ENCODE results near the gene ABCA7.

Gene ABCA7

GRCh38 chr19:1072371-1073015 is 32.6 kb downstream of the ABCA7 start:
- DNase-seq (ENCODE audit: low read depth in 2 of 2), result no peak

GRCh38 chr19:1073063-1073955 is 33.4 kb downstream of the ABCA7 start:
- DNase-seq (ENCODE audit: low read depth in 2 of 2), result no peak

- DNase-seq (ENCODE audit: low read depth in 2 of 2), result no peak
These were observed 34.1 kb downstream of the ABCA7 start for GRCh38 chr19:1073956-1074517.

- DNase-seq (ENCODE audit: low read depth in 2 of 2), result peak; percentile 91 to 97
These were observed 34.8 kb downstream of the ABCA7 start for GRCh38 chr19:1074544-1075283.

GRCh38 chr19:1076046-1076386 is 36.1 kb downstream of the ABCA7 start:
- DNase-seq (ENCODE audit: low read depth in 2 of 2), result no peak

GRCh38 chr19:1076951-1077350 is 37.0 kb downstream of the ABCA7 start:
- DNase-seq (ENCODE audit: low read depth in 2 of 2), result peak; percentile 76 to 81

GRCh38 chr19:1079566-1080111 is 39.7 kb downstream of the ABCA7 start:
- DNase-seq (ENCODE audit: low read depth in 2 of 2), result no peak

- DNase-seq (ENCODE audit: low read depth in 2 of 2), result no peak
These were observed 40.7 kb downstream of the ABCA7 start for GRCh38 chr19:1080360-1081161.

- DNase-seq (ENCODE audit: low read depth in 2 of 2), result no peak
These were observed 41.6 kb downstream of the ABCA7 start for GRCh38 chr19:1081301-1082164.

- DNase-seq (ENCODE audit: low read depth in 2 of 2), result peak in 1 of 2 donors; percentile 72
These were observed 42.4 kb downstream of the ABCA7 start for GRCh38 chr19:1082165-1082927.

GRCh38 chr19:1082928-1083816 is 43.3 kb downstream of the ABCA7 start:
- DNase-seq (ENCODE audit: low read depth in 2 of 2), result no peak

- no peak for DNase-seq (ENCODE audit: low read depth in 2 of 2)
These were observed 44.3 kb downstream of the ABCA7 start for GRCh38 chr19:1084024-1084868.

- DNase-seq (ENCODE audit: low read depth in 2 of 2), result no peak
These were observed 45.2 kb downstream of the ABCA7 start for GRCh38 chr19:1085053-1085658.

- DNase-seq (ENCODE audit: low read depth in 2 of 2), result no peak
These were observed 46.0 kb downstream of the ABCA7 start for GRCh38 chr19:1085676-1086442.

GRCh38 chr19:1086613-1087012 is 46.7 kb downstream of the ABCA7 start:
- no peak for DNase-seq (ENCODE audit: low read depth in 2 of 2)

- no peak for DNase-seq (ENCODE audit: low read depth in 2 of 2)
These were observed 48.0 kb downstream of the ABCA7 start for GRCh38 chr19:1087813-1088415.

Data from stimulated activated CD8-positive, alpha-beta memory T cell treated with anti-CD3 and anti-CD28 coated beads, Interleukin-2, amount 100 ng/mL, for 1 hour (primary cell).